DMS79 (cell line): ENCODE measurements around the gene TMTC2.

Experiments used
- DNase-seq: peaks from one replicate; lab custom pipeline; 2025; lab: John Stamatoyannopoulos, UW

Gene TMTC2

DNA sequence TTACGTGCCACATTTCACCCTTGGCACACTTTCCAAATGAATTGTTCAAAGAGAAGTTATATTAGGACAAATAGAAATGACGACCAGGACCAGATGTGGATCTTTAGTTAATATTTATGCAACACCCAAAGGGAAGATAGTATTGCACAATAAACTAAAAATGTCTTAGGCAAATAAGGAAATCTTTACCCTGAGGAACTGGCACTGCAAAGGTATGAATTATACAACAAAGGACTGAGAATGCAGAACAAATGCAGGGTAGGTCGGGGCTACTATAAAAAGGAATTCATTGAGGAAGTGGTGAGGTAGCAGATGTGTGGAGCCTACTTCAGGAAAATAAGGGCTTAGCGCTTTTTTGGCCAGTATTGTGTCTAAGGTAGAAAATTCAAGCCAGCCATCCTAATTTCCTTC is 3.9 kb upstream of the TMTC2 start:
- no peak for DNase-seq

DNA sequence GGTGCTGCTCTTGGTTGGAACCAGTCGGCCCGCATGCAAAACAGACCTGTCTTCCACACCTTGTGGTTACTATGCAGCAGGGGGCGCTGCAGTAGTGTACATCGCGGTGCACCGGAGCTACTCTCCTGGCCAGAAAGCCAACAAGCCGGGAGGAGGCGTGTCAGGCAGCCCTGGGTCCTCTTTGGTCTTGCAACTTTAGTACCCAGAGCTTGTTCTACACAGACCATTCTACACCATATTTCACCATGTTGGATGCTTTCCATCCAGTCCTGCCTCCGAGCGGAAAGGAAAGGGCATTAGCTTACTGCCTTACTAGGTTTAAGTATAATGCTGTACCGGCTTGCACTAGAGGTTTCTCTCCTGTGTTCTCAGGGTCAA is 927 bp upstream of the TMTC2 start:
- DNase-seq: peak; percentile 24

DNA sequence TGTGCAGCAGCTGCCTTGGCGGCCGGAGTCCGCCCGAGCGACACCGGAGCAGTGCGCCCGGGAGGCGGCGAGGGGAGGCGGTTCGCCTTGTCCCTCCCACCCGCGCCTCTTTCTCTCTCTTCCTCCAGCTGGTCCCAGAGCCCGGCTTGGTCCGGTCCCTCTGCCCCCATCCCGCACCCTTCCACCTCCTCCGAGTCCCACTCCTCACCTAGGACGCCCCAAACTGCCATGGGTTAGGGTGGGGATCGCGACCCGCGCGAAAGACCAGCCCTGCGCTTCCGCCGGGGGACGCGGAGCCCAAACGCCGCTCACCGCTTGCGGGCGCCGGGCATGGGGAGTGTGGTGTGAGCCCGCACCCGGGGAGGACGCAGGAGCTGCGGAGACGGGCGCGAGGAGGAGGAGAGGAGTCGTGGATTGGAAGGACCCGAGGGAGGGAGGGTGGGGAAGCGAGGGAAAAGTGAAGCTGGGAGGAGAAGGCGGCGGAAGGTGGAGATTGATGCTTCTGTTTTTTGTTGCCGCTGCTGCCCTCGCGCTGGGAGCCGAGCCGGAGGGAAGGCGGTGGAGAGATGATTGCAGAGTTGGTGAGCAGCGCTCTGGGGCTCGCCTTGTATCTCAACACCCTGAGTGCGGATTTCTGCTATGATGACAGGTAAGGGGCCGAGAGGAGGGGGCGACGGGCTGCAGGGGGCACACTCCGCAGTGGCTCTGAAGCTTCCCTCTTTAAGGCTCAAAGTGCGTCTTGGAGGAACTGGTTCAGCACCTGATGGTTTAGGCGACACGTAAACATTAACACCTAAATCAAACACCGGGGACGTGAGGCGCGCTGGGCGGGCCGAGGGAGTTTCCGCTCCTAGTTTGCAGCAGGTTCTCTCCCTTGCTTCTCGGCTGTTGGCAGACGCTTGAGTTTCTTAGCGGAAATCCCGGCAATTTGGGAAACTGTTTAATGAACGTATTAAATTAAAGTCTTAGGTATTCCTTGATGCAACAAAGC is 610 bp downstream of the TMTC2 start:
- no peak for DNase-seq

DNA sequence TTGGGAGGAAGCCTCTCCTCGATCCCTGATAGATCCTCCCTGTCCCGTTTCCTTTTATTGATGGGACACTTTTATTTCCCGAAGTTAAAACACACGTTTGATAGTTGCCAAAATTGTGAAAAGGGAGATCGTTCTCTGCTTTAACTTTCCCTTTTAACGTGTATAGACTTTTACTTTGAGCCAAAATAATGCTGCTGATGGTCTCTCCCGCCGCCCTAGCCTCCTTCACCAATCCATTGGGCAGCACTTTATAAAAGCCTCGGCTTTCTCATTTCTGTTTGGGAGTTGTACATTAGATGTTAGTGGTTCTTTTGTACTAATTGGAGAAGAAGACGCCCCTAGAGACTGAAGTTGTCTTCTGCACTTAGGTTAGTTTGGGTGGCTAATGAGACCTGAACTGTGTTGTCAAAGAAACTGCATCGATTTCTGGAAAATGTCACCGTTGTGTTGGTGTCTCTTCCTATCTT is 1.4 kb downstream of the TMTC2 start:
- no peak for DNase-seq

DNA sequence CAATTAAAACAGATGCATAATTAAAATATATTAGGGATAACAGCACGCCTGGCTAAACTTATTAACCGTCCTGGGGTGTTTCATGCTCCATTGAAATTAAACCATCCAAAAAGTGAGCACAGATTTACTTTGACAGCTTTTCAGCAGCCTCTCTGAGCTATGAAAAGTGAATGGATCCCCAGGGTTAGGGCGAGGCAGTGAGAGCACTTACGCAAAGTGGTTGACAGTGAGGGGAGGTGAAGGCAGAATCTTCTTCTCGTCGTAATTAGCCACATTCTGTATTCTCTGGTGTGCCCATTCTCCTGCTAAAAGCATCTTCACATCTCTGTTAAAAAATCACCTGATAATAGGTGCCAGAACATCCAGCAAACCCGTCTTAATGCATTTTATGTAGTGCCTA is 1.9 kb downstream of the TMTC2 start:
- DNase-seq: no peak

DNA sequence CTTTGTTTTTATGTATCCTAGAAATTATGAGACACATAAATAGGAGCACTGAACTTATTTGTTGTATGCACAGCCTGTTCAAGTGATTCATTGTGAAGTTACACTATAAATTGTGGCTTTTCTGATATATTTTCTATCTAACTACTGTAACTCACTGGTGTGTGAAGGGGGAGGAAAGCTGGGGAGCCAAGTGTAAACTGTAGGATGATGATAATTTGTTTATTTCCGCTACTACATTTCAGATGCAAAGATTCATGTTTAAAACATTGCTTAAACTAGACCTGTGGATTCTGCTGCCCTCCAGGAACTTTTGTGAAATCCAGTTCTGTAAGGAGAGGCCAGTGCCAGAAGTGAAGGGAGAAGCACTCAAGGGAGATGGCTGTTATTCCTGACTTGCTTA is 3.3 kb downstream of the TMTC2 start:
- no peak for DNase-seq

DNA sequence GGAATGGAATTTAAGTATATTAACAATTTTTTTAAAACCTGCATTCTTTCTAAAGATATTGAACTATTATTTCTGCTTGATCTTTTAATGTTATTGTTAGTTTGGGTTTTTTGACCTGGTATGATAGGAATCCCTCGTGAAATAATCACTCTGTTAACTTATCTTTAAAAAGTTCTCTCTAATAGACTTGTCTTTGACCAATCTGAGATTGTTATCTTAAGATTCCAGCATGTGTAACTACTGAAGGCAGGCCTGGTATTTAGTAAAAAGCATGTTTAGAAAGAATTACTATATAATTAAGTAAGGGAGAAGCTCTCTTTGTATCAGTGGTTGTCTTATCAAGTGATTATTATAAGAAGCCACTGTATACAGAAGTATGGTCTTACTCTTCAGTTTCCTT is 4.8 kb downstream of the TMTC2 start:
- DNase-seq: no peak

DNA sequence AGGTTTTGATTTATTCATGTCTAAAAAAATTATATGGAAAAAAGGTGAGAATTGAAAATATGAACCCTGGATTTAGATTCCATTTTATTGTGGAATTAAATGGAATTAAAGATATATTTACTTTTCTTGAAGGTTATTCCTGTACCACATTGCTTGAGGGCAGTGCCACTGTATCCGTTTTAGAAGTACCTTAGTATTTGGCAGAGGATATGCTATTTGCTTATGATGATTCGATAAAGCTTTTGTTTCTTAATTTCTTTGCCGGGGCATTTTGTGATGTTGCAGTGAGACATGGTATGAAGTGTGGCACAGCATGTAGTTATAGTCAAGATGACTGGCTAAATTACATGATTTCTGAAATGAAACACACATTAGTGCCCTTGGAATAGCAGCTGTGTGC is 7.6 kb downstream of the TMTC2 start:
- no peak for DNase-seq

DNA sequence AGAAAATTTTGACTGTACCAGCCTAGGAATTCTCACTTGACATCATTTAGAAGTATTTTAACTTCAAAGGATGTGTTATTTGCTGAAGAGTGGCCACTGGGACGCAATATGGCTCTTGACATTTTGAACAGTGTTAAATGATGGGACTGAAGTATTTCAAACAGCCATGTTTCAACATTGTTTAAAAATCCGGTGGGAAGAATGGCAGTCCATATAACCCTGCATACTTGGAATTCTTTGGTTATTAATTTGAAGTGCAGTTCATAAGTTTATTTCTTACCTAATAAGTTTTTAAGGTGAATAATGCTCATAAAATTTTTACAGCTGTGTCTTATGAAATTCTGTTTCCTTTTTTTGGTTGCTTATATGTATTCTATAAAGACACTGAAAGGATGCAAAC is 8.3 kb downstream of the TMTC2 start:
- DNase-seq: no peak

DNA sequence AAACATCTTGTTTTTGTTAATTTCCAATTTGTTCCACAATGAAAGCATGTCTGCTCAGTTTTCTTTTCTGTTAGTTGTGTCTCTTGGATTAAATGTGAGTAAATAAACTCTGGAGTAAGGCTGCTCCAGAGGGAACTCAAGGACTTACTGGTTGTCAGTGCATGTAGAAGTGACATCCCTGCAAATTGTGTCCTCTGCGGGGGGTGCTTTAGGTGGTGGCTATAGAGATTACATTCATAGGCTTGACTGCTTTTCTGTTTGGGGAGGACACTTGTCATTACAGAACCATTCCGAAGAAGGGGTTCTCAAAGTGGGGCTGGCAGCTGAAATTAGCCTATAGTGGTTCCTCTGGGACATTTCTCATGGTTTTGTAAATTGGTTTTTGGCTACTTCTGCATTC is 8.8 kb downstream of the TMTC2 start:
- DNase-seq: no peak

DNA sequence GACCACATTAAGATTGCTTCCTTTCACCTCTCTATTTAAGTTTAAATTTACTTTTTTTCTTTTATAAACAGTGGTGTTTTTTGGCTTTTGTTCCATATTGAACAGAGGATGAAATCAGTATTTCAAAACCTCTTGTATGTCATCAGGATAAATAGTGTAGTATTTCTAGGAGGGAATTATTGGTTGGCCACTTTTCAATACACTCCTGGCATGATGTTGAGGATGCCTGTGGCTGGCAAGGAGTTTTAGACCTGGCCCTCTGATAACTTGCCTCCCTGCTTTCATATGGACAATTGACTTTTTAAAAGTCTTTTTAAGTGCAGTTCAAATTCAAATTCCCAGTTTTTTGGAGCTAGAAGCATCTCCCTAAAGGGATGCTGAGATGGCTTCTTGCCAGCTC is 9.8 kb downstream of the TMTC2 start:
- DNase-seq: no peak

DNA sequence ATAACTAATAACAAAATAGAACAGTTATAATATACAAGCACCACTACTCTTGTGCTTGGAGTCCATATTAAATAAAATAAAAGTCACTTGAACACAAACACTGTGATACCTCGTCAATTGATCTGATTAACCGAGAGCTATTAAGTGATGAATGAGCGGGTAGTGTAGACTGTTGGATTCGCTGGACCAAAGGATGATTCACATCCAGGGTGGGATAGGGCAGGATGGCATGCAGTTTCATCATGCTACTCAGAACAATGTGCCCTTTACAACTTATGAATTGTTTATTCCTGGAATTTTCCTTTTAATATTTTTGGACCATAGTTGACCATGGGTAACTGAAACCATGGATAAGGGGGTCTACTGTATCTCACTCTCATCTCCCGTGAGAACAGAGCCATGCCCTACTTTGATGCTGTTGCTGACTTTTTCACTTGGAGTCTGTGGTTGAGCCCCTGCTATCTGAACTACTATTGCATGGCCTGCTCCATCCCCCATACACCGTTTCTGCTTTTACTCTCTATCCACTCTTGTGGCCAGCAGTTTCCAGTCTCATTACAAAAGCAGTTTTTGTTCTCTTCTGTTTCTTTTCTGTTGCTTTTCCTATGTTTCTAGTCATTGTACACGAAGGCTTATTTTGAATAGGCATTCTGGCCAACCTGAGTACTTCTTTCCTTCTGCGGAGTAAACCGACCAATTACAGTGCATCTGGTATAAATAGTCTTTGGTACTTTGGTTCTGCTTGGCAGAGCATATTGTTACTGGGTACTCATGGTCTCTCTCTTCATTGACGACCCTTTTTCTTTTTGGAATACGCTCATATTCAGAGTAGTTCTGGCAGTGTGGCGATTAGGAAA is 12.2 kb downstream of the TMTC2 start:
- DNase-seq: no peak

DNA sequence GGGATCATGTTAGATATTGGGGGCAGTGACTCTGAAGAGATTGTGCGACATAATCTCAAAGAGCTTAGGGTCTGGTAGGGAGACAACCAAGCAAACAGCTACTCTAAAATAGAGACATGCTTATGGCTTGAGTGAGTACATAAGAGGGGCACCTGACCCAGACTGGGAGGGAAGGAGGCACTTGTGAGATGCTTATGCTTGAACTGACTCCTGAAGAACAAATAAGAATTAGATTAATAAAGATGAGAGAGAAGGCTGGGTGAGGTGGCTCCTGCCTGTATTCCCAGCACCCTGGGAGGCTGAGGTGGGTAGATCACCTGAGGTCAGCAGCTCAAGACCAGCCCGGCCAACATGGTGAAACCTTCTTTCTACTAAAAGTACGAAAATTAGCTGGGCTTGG is 19.1 kb downstream of the TMTC2 start:
- no peak for DNase-seq

DNA sequence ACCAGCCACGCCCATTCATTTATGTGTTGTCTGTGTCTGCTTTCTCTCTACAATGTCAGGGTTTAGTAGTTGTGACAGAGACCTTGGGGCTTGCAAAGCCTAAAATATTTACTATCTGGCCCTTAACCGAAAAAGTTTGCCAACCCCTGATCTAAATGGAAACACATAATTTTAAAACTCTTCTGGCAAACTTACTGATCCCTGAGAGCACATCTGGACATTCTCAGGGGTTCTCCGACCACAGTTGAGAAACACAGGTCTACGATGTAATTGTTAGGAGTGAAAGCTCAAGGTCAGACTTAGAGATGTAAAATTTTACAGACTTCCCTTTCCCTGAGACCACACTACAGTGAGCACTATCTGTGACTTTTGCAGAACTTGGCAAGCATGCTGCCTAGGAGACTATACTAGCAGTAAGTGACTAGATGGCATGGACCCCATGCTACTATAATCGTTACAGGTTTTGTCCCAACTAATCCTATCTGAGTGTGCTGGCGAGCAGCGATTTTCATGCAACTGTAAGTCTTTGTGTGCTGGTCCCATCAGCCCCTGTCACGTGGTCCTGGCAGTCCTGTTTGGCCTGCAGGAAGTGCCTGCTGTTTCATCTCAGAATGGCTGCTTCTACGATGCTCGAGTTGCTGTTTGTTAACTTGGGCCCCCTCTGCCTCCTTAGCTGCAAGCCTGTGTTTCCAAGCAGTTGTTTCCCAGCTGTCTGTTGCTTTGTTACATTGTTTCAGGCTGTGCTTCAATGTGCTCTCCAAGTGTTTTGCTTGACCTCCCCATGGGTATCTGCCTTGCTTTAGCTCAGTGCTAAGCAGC is 21.6 kb downstream of the TMTC2 start:
- DNase-seq: no peak

DNA sequence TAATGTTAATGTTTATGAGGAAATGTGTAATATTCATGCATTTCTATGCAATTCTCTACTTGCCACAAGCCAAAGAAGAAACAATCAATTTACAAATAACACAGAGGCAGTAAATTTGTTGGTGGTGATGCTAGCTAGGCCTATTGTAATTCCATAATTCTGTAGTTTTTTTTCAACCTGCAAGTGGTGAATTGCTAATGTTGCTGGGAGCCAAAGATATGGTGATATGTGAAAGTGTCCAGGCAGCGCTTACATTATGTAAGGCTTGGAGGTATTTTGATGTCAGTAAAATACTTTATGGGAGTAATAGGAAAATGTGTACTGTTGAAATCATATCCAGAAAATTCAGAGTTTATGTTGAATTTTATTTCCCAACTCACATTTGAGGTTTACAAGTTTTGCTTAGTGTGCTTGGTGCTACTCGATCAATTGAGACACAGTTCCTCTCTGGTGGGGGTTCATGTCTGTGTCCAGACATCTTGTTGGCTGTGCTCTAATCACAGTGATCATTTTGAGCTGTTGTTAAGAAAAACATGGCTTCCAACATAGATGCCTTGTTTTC is 23.2 kb downstream of the TMTC2 start:
- no peak for DNase-seq

DNA sequence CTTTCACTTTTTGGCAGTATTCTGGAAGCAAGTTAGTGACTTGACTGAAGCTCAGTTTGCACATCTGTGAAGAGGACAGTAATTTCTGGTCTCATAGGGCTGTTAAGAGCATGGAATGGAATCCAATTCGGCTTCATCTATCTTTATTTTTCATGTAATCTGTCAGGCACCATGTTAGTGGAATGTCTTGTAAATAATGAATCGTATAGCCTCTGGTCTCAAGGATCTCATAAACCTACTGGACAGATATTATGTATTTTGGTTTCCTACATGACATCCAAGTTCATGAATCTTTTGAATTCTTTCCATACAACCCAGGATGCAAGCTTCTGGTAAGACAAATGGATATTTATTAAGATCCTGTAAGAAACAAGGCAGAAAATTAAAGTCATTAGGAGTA is 24.0 kb downstream of the TMTC2 start:
- DNase-seq: no peak

DNA sequence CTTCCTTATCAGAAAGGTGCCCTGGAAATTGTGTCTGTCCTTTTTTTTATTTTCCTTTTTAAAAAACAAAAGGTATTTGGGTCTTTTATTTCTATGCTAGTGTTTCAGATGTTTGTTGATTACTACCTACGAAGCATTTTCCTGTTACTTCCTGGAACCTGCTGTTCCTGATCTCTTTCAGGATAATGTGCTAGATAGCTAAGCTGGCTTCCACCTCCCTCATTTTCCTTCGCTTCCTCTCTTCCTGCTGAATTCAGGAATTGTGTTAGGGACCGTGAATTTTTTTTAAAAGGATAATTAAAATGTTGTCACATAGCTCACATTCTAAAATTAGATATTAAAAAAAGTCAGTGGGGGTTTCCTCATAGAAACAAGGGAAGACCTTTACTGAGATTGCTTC is 27.7 kb downstream of the TMTC2 start:
- no peak for DNase-seq

DNA sequence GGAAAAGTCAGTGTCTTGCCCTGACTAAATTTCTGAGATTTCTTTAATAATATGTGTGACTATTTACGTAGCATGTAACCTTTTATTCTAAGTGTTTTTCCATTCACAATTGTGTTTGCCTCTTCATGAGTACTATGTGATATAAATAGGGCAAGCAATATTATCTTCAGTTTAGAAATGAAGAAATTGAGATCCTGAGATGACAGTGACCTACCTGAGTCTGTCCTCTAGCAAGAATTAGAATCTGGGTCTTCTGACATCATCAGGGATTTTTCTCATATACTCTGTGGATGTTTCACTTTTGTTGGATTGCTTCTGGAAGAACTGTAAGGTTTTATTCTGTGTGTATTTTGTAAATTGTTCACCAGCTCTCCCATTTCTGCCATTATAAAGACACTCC is 35.0 kb downstream of the TMTC2 start:
- no peak for DNase-seq

DNA sequence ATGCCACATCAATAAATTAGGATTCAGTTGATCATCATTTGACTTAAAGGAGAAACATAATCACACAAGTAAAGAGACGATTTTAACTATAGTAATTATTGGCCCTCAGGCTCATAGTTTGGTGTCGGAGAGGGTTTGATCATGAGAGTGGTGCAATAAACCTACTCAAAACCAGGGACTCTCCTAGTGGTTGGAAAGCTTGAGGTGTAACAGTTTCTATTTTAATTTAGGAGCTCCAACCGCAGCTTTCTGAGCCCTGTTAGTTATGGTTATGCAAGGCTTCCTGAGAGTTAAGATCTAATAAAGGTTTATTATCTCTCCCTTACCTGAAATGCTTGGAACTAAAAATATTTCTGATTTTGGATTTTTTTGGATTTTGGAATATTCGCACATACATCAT is 36.4 kb downstream of the TMTC2 start:
- no peak for DNase-seq

DNA sequence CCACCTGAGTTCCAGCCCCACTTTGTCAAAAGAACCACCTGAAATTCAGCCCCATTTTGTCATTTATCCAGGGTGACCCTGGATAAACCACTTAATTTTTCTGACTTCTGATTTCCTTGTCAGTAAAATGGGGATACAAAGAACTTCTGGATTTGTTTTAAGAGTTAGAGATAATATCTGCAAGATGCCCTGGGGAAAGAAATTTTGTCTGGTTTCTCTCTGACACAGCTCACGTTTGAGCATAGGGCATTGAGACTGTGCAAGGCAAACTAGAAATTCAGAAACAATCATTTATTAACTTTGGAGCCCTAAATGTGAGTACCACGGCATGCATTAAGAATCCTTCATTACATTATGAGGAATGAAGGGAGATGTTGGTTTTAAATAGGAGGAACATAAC is 37.2 kb downstream of the TMTC2 start:
- no peak for DNase-seq

DNA sequence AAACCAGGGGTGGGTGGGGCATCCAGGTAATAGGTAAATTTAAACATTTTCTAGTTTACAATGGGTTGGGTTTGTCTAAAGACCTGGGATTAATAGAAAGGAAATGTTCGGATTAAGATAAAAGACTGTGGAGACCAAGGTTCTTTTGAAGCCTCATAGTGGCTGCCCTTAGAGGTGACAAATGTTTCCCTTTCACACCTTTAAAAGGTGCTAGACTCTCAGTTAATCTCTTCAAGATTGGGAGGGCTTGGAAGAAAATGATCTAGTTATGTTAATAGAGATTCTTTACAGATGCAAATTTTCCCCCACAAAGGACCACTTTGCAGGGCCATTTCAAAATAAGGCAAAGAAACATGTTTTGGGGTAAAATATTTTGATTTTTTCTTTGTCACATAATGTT is 39.0 kb downstream of the TMTC2 start:
- DNase-seq: no peak

DNA sequence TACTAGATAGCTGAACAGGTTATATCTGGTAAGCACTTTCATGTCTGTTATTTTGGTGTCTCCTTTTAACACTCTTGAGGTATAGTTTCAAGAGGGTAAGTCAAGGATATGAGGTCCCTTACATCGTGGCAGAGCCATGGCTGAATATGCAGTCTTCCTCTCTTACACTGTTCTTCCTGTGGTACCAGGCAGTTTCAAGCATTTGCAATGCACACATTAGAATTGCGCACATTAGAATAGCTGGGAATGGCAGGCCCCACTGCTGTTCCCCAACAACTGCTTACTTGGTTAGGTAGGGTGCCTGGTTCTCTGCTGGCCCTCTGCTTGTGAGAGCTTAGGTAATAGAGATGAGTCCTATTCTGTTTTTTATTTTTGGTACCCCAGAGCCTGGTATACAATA is 41.2 kb downstream of the TMTC2 start:
- DNase-seq: no peak
